ENCODE data around the gene IGFBP5. TPM values are rescaled to one million over a fixed set of nuclear protein-coding genes. Genes with fewer than 3 reads are reported as not detected.

IGFBP5 gene
- total and polyA plus RNA-seq, 10 of the 15 experiments (the other 5 are each of a cell fraction or from before 2014, with no cell fraction given) = 2.8 TPM; not detected in 9

DNA sequence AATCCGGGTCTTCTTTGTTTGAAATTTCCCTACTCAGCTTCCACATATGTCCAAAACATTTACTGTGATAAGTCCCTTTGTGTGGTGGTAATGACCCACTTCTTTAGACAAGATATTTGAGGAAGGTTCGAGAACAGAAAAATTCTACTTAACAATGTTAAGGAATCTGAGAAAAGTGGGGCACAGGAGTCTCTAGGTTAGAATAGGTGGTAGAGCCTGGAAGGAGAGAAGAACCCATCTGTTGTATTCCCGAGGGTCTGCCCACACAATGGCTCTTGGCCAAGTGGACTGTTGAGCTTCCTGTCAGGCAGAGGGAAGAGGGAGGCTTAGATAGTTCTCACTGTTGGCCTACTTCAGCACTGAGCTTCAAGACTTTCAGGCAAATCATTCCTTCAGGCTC lies 57.9 kb downstream of the IGFBP5 start:
- FAIRE-seq = no peak
- Histone ChIP-seq H3K79me2 (ENCODE audit: control insufficient read depth, insufficient read depth, low read length) (no peaks in the 10 kb centered on the region), H4K20me1 (ENCODE audit: control insufficient read depth, insufficient read depth) (no peaks in the 10 kb centered on the region), H3K4me3 (no peak overlapping the region), H3K4me2 (ENCODE audit: control insufficient read depth, insufficient read depth) (no peak overlapping the region), H3K36me3 (ENCODE audit: control insufficient read depth in 2 of 2, insufficient read depth in 2 of 2, low read length in 1 of 2) (no peaks in the 10 kb centered on the region), H2AFZ (ENCODE audit: control insufficient read depth, low read depth, low read length) (no peak overlapping the region), H3K27ac (ENCODE audit: control insufficient read depth, insufficient read depth) (no peak overlapping the region), H3K9me3 (replicated peaks; ENCODE audit: control insufficient read depth, insufficient read depth, low read length) (no peaks in the 10 kb centered on the region), H3K27me3 (replicated peaks in 1 of 2; ENCODE audit: control insufficient read depth in 2 of 2, insufficient read depth in 2 of 2, low read length in 1 of 2) (peaks cover 10 to 18% of the 10 kb centered on the region in 2 experiments), H3K9ac (ENCODE audit: control insufficient read depth, insufficient read depth, low read length) (no peak overlapping the region), H3K4me1 (ENCODE audit: control insufficient read depth, insufficient read depth, low read length) (no peaks in the 10 kb centered on the region)
- POLR2A ChIA-PET = no interaction called here
- no TSS peak for BruUV-seq (replicated peaks)
- TF ChIP-seq RAD51 (IDR thresholded peaks at IDR 0.05) (no peak), POLR2A (IDR thresholded peaks at IDR 0.05; ENCODE audit: low read depth, low read length) (no peak), FOXM1 (IDR thresholded peaks at IDR 0.05; ENCODE audit: low read depth, low read length) (no peak), BRCA1 (IDR thresholded peaks at IDR 0.05; ENCODE audit: low read depth, low read length) (no peak), JUNB (IDR thresholded peaks at IDR 0.05) (no peak)
- TF ChIP-seq, protein P1, sequence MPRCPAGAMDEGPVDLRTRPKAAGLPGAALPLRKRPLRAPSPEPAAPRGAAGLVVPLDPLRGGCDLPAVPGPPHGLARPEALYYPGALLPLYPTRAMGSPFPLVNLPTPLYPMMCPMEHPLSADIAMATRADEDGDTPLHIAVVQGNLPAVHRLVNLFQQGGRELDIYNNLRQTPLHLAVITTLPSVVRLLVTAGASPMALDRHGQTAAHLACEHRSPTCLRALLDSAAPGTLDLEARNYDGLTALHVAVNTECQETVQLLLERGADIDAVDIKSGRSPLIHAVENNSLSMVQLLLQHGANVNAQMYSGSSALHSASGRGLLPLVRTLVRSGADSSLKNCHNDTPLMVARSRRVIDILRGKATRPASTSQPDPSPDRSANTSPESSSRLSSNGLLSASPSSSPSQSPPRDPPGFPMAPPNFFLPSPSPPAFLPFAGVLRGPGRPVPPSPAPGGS (IDR thresholded peaks at IDR 0.05; ENCODE audit: borderline replicate concordance, insufficient read depth, low read depth, low read length, poor library complexity, severe bottlenecking) = no peak
- ATAC-seq = no peak
- no peak for DNase-seq (ENCODE audit: low read depth, low spot score)
- in situ Hi-C loops (cut with MboI) (no loop called here), intact Hi-C loops (cut with micrococcal nuclease; ENCODE audit: unreplicated experiment) (no loop called here)
- CTCF ChIA-PET = no interaction called here
- SMC1A ChIA-PET (ENCODE audit: uncharacterized antibody, unreplicated experiment) = no interaction called here
- WGBS (ENCODE audit: insufficient coverage, insufficient replicate concordance, low lambda C conversion rate, missing lambda C conversion rate) = 0% methylated on average over 3 of the region's 3 CpGs
- RAD21 ChIA-PET (ENCODE audit: unreplicated experiment) = no interaction called here

All from GM12878 (cell line).